Activated T-cell treated with anti-CD3 and anti-CD28 coated beads for 48 hours (primary cell): Measurements from ENCODE around the gene SEC31B.

Experiments
- DNase-seq: peaks from one replicate; pipeline ENCODE4 v3.0.0-alpha.2; 2020; ENCODE audit warnings: low read depth

The SEC31B gene

GRCh38 chr10:100529475-100530298, 10.0 kb upstream of the SEC31B start, which contains the start of gene NDUFB8:
Gene NDUFB8, minus strand, starts transcription at chr10:100529871. Its CDS starts 20 bp downstream, at chr10:100529851.
- DNase-seq, result peak; percentile 84

DNA sequence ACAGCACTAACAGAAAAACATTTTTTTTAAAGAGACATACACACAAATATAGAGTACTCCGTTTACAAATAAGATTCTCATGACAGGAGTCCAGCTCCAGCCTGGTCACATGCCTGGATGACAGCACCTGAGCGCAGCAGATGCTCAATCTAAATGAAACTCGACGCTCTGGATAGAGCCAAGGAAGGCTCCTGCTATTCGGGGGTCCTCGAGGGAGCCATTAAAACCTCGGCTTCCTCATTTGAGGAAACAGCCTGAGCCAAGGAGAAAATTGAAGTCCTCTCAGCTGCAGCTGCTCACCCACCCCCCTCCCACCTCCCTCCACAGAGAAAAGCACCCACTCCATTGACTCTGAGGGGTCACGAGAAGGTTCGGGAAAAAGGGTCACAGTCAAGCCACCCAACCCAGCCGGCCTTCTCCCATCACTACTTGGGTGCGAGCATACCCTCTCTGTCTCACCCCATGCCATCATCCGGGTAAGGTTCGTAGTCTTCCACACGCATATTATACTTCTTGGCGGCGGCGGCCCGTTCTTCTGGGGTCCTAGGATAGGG, 9.3 kb upstream of the SEC31B start:
- DNase-seq, result no peak

GRCh38 chr10:100528123-100528886, 8.6 kb upstream of the SEC31B start:
- no peak for DNase-seq

DNA sequence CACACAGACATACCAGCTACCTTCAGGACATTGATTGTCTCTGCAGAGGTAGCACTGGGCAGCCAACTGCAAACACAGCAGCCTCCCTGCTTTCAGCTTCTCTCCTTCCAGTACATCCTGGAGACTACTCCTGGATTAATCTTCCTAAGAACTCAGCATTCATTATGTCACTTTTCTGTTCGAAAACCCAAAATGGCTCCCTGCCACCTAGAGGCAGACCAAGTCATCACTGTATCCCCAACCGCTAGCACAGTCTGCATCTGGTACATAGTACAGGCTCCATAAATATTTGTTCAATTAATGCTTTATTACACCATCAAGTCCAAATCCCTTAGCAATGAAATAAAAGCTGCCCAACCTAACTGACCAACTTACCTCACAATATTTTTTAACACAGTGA, 5.0 kb upstream of the SEC31B start:
- DNase-seq, result no peak

GRCh38 chr10:100524206-100524605, 4.5 kb upstream of the SEC31B start:
- no peak for DNase-seq

DNA sequence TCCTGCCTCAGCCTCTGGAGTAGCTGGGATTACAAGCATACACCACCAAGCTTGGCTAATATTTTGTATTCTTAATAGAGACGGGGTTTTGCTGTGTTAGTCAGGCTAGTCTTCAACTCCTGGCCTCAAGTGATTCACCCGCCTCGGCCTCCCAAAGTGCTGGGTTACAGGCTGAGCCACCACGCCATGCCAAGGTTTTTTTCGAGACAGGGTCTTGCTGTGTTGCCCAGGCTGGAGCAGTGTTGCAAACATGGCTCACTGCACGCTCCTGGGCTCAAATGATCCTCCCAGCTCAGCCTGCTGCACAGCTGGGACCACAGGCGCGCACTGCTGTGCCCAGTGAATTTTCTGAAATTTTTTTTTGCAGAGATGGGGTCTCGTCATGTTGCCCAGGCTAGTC, 3.3 kb upstream of the SEC31B start:
- DNase-seq, result no peak

- no peak for DNase-seq
Measured at GRCh38 chr10:100522107-100522801, 2.6 kb upstream of the SEC31B start.

DNA sequence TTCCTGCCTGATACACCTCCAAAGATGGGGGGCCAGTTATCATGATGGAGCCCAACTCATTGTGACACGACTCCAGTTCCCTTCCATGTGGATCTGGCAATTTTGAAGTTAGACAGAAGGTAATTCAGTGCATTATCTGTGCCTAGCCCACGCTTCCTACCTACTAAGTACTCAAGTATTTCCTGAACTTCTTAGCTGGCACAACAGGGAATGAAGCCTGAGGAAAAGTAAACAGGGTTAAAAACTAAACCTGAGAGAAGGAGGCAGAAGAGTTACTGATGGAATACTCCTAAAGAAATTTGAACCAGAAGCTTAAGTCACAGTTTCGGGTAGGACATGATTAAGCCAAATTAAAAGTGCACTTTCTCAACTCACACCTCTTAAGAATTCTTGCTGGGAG, 1.1 kb upstream of the SEC31B start:
- no peak for DNase-seq

GRCh38 chr10:100518761-100519241, 860 bp downstream of the SEC31B start:
- DNase-seq, result peak; percentile 32

DNA sequence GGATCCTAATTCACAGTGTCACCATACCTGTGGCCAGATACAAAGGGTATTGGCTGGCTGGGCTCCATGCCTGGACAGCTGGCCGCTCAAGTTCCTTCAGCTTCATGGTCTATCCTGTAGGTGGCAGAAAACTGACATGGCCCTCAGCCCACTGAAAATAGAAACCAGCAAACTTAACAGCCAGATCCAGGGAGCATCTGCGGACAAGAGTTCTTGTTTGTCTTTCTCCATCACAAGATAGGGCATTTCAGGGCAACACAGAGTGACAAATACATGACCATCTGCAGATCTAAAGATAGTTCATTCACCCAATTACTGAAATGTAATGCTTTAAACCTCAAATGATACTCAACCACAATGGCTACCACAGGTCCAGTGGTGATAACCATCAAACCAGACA, 2.8 kb downstream of the SEC31B start:
- DNase-seq, result no peak

- DNase-seq, result no peak
Measured at GRCh38 chr10:100515612-100516011, 4.0 kb downstream of the SEC31B start.

DNA sequence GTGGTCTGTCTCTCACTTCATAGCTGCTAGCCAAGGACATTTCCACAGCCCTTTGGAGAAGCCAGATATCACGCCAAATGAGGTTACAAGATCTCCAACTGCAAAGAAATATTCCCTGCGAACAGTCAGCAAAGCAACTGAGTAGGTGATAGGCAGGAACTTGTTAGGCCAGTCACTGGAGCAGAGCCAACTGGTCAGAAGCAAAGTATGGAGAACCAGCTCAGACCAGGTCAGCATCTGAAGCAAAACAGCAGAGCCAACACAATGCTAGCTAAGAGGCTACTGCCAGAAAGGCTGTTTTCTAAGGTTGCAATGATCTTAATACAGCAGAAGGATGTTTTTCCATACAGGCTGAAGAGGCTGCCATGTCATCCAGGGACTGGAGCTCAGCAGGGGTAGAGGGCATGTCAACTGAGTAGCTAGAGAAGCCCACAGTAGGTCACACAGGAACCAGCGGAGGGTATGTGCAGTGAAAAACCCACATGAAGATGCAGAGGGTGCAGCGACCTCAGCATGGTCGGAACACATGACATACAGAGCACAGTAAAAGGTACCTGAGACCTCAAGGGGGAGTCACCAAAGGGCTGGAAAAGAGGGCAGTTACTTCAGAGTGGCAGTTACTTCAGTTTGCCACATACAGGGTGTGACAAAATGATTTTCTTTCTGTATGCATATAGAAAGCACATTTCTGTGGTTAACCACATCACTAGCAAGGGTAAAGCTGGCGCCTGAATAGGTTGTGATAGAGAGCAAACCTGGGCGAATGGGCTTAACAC, 8.9 kb downstream of the SEC31B start:
- peak; percentile 50 for DNase-seq

DNA sequence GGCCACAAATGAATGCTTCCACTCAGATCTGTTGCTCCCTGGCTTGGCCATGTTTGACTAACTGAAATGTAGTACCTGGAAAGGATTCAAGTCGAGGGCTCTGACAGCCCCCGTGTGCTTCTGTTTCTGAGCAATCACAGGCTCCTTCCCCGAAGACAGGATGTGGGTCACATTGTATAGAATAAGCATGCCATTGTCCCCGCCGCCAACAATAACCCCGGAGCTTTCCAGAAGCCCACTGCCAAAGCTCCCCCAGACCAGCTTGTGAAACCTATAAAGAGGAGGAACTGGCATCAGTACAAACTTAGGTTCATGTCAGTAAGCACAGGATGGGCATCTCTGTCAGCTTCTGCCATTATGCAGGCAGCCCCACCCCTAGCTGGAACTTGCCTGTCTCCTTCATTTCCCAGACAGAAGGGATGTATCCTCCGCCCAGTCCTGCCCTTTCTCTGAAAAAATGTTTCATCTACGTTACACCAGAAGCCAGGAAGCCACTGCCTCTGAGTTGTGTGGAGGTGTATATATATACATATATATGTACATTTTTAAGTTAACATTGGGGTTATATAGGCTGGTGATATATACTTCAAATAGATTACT, 10.3 kb downstream of the SEC31B start:
- DNase-seq, result peak; percentile 41

DNA sequence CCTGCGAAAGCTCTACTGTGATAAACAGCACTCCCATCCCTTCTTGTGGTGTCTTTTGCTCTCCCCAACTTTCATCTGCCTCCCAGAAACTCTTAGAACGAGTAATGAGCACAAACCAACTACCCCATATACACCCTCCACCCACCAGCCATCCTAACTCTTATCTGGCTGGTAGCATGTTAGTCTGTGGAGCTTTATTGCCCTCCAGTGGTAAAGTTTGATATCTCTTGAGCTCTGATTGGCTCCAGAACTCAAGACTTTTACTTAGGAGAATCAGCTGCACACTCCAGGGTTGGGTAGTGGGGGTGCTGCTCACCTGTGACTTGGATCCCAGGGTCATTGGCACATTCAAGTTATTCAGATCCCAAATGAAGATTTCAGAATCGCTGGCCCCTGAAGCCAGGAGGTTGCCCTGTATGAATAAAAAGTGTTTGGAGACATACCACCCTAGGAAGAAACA, 10.9 kb downstream of the SEC31B start:
- DNase-seq, result no peak

DNA sequence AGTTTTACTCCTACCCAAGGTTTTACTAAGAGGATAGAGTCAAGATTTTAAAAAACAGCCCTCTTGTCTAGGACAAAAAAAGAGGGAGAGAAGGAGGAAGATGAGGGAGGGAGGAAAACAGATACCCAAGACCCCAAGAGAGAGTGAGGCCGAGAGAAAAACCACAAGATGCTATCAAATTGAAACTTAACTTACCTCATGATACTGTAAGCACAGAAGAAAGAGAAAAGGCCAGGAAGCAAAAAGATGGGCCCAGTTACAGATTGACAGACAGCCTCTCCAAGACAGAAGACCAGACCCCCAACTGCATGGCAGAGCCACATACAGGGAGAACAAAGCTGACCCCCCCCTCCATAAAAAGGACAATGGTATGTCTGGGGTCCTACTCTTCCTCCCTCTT, 11.4 kb downstream of the SEC31B start:
- DNase-seq, result no peak

DNA sequence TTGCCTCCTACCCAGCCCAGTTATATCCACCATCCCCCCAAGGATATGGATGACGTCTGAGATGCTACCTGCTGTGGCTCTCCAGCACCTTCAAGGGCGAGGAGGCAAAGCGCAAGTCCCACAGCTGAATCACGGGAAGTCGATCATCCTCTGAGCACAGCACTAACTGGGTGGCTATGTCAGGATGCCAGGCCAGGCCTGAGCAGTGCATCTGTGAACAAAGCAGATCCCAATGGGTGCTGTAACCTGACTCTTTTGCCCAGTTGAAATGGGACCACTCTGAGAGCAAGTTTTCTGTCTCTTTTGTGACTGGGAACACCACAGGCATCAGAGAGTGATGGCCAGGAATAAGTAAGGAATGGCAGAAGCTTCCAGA, 12.3 kb downstream of the SEC31B start:
- no peak for DNase-seq

DNA sequence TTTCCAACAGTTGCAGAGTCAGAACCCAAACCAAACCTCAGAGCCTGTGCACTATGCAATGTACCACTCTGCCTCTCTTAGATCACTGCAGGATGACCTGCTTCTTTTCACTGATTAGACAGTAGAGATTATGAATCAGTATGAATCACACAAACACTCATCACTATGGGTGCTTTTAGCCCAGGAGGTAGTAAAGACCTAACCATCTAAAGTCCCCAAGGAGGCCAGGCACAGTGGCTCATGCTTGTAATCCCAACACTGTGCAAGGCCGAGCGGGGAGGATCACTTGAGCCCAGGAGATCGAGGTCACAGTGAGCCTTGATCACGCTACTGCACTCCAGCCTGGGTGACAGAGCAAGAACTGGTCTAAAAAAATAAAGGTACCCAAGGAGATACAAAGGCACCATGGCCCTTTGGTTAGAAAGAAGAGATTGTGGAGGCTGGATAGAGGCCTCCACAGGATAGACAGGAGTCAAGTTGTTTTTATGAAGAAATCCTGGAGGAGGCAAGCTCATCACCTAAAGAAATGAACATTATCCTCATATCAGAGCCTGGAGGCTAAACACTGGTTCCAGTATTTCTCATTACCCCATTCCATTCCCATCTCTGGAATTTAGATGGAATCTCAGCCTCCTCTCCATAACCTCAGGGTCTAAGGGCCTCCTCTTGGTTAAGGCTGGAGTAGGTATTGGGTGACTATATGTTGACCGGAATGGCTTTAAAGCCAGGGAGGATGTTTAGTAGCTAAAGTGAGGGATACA, 12.9 kb downstream of the SEC31B start:
- DNase-seq, result no peak

DNA sequence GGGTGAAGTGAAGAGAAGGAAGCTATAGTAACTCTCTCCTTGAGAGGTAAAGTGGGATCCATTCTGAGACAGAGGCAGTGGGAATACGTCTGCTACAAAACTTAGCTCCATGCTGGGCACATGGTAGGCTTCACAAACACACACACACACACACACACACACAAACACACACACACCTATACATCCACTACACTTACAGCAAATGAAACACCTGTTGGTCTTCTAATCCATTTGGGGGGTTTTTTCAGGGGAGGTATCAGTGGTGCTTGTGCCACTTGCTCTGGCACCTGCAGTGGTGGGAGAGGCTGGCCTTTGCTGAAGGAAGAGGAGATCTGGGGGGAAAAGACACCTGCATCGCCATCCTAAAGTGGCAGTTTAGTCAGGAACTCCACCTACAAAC, 14.5 kb downstream of the SEC31B start:
- no peak for DNase-seq

DNA sequence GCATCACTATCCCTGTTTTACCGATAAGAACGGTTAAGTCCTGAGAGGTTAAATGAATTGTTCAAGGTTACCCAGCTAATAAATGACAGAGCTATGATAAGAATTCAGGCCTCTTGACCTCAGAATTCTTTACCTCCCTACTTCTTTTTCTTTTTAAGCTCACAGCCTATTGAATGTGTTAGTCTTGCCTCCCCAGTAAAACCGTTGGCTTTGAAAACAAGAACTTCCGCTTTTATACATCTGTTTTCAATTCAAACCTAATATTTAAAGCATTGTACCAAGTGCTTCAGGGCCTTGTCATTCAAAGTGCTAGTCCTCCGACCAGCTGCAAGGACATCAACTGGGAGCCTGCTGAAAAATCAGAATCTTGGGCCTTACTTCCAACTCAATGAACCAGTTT, 15.6 kb downstream of the SEC31B start:
- DNase-seq, result no peak

GRCh38 chr10:100502926-100503494, 16.7 kb downstream of the SEC31B start:
- DNase-seq, result no peak
